Activated naive CD8-positive, alpha-beta T cell treated with anti-CD3 and anti-CD28 coated beads, Interleukin-2, amount 10 ng/mL, durations not matched to agents 7 days and 5 days (primary cell): Measurements from ENCODE around the gene POLR2C. TPM values are rescaled to one million over a fixed set of nuclear protein-coding genes. Genes with fewer than 3 reads are reported as not detected.

Experiments used
- ATAC-seq: fragments of 150-1000 bp; cut with Tn5 transposase; one replicate; pipeline ENCODE4 v1.10.0; 2021; ENCODE audit warnings: low read depth, moderate library complexity
- POLR2A ChIA-PET: fragments of 350-600 bp; sonication (Branson Sonifier 250); formaldehyde crosslinking; loops from one replicate; lab custom pipeline; 2021; ENCODE audit warnings: antibody characterized with exemption; lab: Charles Lee
- DNase-seq: peaks from one replicate; pipeline ENCODE4 v3.0.0; 2021
- H3K27ac Mint-ChIP-seq: one replicate; pipeline ENCODE4 v1.8.0; 2022; ENCODE audit warnings: mild to moderate bottlenecking, mixed read lengths
- H3K27me3 Mint-ChIP-seq: one replicate; pipeline ENCODE4 v1.8.0; 2022; ENCODE audit warnings: mild to moderate bottlenecking, moderate library complexity, mixed read lengths
- H3K36me3 Mint-ChIP-seq: one replicate; pipeline ENCODE4 v1.8.0; 2021; ENCODE audit warnings: mild to moderate bottlenecking, mixed read lengths
- H3K4me1 Mint-ChIP-seq: one replicate; pipeline ENCODE4 v1.8.0; 2021; ENCODE audit warnings: mixed read lengths
- H3K4me3 Mint-ChIP-seq: one replicate; pipeline ENCODE4 v1.8.0; 2022; ENCODE audit warnings: mild to moderate bottlenecking, moderate library complexity, mixed read lengths
- H3K9me3 Mint-ChIP-seq: one replicate; pipeline ENCODE4 v1.8.0; 2021; ENCODE audit warnings: mixed read lengths
- total RNA-seq, 2 experiments: library from RNA; stranded (reverse); gene quantifications; one replicate each; pipeline ENCODE4 v1.2.3, GENCODE V29; 2021

Gene POLR2C
- total RNA-seq: 10 to 100 TPM; 61.1 to 63.6 TPM

- Mint-ChIP-seq H3K9me3 (no peaks in the 10 kb centered on the region), H3K36me3 (peaks cover 21% of the 10 kb centered on the region), H3K27me3 (no peaks in the 10 kb centered on the region), H3K4me3 (peak within 1 kb of the TSS; percentile 100), H3K4me1 (peaks cover 28% of the 10 kb centered on the region), H3K27ac (peak within 1 kb of the TSS; percentile 100)
- ATAC-seq (peak; percentile 90), DNase-seq (peak; percentile 97)
- POLR2A ChIA-PET: interaction anchor here (0.5 to 3.9 kb wide), 22 partner anchors 10 to 1167 kb away, joined by 3 to 34 read pairs (median 4); partner anchors contain the start of genes ADGRG5, CIAPIN1, COQ9 and DOK4
Measured at GRCh38 chr16:57462209-57462977, at the start of gene POLR2C. Gene POLR2C, plus strand, starts transcription at chr16:57462679. Its CDS starts 46 bp downstream, at chr16:57462725.

- H3K27ac Mint-ChIP-seq: no peak overlapping the region
- DNase-seq (no peak), ATAC-seq (no peak)
- no peaks in the 10 kb centered on the region for H3K9me3 Mint-ChIP-seq
- no peaks in the 10 kb centered on the region for H3K36me3 Mint-ChIP-seq
- POLR2A ChIA-PET: interaction anchor here (0.6 kb wide), 1 partner anchor 81 kb away, joined by 3 read pairs; no protein-coding TSS in a partner anchor
- H3K27me3 Mint-ChIP-seq: no peaks in the 10 kb centered on the region
- H3K4me1 Mint-ChIP-seq: peaks cover 11% of the 10 kb centered on the region
- no peak overlapping the region for H3K4me3 Mint-ChIP-seq
Measured at GRCh38 chr16:57413301-57413730, 49.2 kb upstream of the POLR2C start.

- no peak overlapping the region for H3K4me3 Mint-ChIP-seq
- POLR2A ChIA-PET: no interaction called here
- no peak for DNase-seq
- no peak for ATAC-seq
- H3K36me3 Mint-ChIP-seq: no peaks in the 10 kb centered on the region
- peaks cover 13% of the 10 kb centered on the region for H3K4me1 Mint-ChIP-seq
- H3K27me3 Mint-ChIP-seq: no peaks in the 10 kb centered on the region
- no peaks in the 10 kb centered on the region for H3K9me3 Mint-ChIP-seq
- no peak overlapping the region for H3K27ac Mint-ChIP-seq
Measured at GRCh38 chr16:57413733-57414132, 48.7 kb upstream of the POLR2C start.

- no peak for ATAC-seq
Measured at GRCh38 chr16:57416084-57416483, 46.4 kb upstream of the POLR2C start.

DNA sequence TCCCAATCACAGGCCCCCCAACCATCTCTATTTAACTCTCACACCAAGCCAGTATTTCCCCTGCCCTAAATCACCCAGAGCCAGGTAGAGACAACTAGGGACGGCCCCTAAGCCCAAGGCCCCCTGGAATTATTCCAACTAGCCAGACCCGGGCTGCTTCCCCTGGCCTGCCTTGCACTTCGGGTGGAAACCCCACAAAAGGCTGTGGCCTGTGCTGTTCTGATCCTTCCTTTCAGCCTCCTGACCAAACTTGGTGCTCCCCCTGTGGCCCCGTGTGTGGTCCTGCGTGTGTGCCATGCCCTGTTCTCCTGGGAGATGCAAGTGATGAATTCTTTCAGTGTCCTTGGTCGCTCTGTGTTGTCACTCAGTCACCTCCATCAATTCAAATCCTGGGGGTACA, 43.0 kb upstream of the POLR2C start:
- POLR2A ChIA-PET: interaction anchor here (1.7 to 4.0 kb wide), 3 partner anchors 27 to 119 kb away, joined by 6 to 25 read pairs (median 8); partner anchors contain the start of genes CIAPIN1 and COQ9
- Mint-ChIP-seq H3K36me3 (no peaks in the 10 kb centered on the region), H3K27ac (peak overlapping the region; percentile 40), H3K9me3 (no peaks in the 10 kb centered on the region), H3K4me3 (peak overlapping the region; percentile 25), H3K4me1 (peaks cover 18% of the 10 kb centered on the region), H3K27me3 (no peaks in the 10 kb centered on the region)
- DNase-seq: no peak
- no peak for ATAC-seq

More at GRCh38 chr16:57416084-57416483, 46.4 kb upstream of the POLR2C start:
- POLR2A ChIA-PET: interaction anchor here (0.6 to 4.0 kb wide), 9 partner anchors 11 to 201 kb away, joined by 3 to 25 read pairs (median 4); partner anchors contain the start of genes CIAPIN1, COQ9 and POLR2C
- no peak for DNase-seq
- Mint-ChIP-seq H3K4me3 (no peak overlapping the region), H3K36me3 (no peaks in the 10 kb centered on the region), H3K4me1 (peaks cover 18% of the 10 kb centered on the region), H3K27me3 (no peaks in the 10 kb centered on the region), H3K27ac (no peak overlapping the region), H3K9me3 (no peaks in the 10 kb centered on the region)

GRCh38 chr16:57422026-57422944, 40.2 kb upstream of the POLR2C start:
- H3K27me3 Mint-ChIP-seq: no peaks in the 10 kb centered on the region
- no peak overlapping the region for H3K4me3 Mint-ChIP-seq
- no peaks in the 10 kb centered on the region for H3K9me3 Mint-ChIP-seq
- no peak for DNase-seq
- H3K4me1 Mint-ChIP-seq: peaks cover 15% of the 10 kb centered on the region
- H3K27ac Mint-ChIP-seq: no peak overlapping the region
- ATAC-seq: no peak
- peaks cover under 1% of the 10 kb centered on the region for H3K36me3 Mint-ChIP-seq
- POLR2A ChIA-PET: interaction anchor here (1.4 kb wide), 1 partner anchor 40 kb away, joined by 4 read pairs; the partner anchor contains the start of gene POLR2C

- Mint-ChIP-seq H3K27me3 (no peaks in the 10 kb centered on the region), H3K4me1 (peaks cover 11% of the 10 kb centered on the region), H3K36me3 (peaks cover 5% of the 10 kb centered on the region), H3K4me3 (no peak overlapping the region), H3K9me3 (no peaks in the 10 kb centered on the region), H3K27ac (no peak overlapping the region)
- ATAC-seq (no peak), DNase-seq (no peak)
- POLR2A ChIA-PET: no interaction called here
Measured at GRCh38 chr16:57423152-57423551, 39.3 kb upstream of the POLR2C start.

DNA sequence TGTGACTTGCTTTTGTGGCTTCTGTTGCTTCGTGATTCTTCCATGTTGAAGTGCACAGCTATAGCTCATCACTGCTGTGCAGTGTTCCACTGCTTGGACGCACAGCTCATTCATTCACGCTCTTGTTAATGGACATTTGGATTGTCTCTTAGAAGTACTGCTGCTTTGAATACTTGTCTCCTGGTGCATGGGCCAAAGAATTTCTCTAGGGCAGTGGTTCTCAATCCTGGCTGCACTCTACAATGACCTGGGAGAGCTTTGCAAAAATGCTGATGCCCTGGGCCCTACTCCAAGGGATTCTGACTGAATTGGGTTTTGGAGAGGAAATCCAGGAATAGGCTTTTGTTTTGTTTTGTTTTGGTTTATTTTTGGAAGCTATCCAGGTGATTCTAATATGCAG, 37.9 kb upstream of the POLR2C start:
- no peak for ATAC-seq
- no peak overlapping the region for H3K27ac Mint-ChIP-seq
- H3K9me3 Mint-ChIP-seq: no peaks in the 10 kb centered on the region
- H3K4me1 Mint-ChIP-seq: peaks cover 1% of the 10 kb centered on the region
- H3K4me3 Mint-ChIP-seq: no peak overlapping the region
- no peak for DNase-seq
- H3K27me3 Mint-ChIP-seq: no peaks in the 10 kb centered on the region
- POLR2A ChIA-PET: no interaction called here
- H3K36me3 Mint-ChIP-seq: peaks cover 9% of the 10 kb centered on the region

DNA sequence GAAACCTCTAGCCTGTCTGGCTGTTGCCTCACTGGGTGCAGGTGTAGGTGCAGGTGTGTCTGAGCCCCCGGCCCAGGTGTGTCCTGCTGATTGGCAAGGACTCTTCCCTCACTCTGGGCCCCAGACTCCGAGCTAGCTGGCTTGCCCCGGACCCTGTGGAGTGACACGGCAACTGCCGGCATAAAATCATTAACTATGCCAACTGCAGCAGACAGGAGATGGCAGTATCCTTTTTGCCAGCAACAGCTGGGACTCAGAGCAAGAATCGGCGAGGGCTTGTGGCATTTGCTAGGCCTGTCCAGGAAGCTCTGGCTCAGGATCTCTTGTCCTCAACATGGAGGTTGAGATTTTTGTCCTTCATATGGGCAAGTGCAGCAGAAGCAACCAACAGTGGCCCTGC, 36.1 kb upstream of the POLR2C start:
- H3K9me3 Mint-ChIP-seq: no peaks in the 10 kb centered on the region
- POLR2A ChIA-PET: no interaction called here
- ATAC-seq (no peak), DNase-seq (no peak)
- H3K36me3 Mint-ChIP-seq: peaks cover 20% of the 10 kb centered on the region
- H3K4me3 Mint-ChIP-seq: no peak overlapping the region
- no peaks in the 10 kb centered on the region for H3K27me3 Mint-ChIP-seq
- H3K4me1 Mint-ChIP-seq: no peaks in the 10 kb centered on the region
- H3K27ac Mint-ChIP-seq: no peak overlapping the region

DNA sequence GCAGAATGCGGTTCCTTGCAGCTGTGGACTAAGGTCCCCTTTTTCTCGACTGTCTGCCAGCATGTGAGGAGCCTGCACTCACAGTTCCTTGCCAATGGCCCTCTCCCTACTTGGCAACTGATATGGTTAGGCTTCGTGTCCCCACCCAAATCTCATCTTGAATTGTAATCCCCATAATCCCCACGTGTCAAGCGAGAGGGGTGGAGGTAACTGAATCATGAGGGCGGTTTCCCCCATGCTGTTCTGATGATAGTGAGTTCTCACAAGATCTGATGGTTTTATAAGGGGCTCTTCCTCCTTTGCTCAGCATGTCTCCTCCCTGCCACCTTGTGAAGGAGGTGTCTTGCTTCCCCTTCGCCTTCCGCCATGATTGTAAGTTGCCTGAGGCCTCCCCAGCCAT, 35.2 kb upstream of the POLR2C start:
- ATAC-seq (no peak), DNase-seq (no peak)
- no peak overlapping the region for H3K4me3 Mint-ChIP-seq
- H3K9me3 Mint-ChIP-seq: no peaks in the 10 kb centered on the region
- POLR2A ChIA-PET: no interaction called here
- H3K36me3 Mint-ChIP-seq: peaks cover 21% of the 10 kb centered on the region
- H3K27ac Mint-ChIP-seq: no peak overlapping the region
- no peaks in the 10 kb centered on the region for H3K27me3 Mint-ChIP-seq
- H3K4me1 Mint-ChIP-seq: no peaks in the 10 kb centered on the region

DNA sequence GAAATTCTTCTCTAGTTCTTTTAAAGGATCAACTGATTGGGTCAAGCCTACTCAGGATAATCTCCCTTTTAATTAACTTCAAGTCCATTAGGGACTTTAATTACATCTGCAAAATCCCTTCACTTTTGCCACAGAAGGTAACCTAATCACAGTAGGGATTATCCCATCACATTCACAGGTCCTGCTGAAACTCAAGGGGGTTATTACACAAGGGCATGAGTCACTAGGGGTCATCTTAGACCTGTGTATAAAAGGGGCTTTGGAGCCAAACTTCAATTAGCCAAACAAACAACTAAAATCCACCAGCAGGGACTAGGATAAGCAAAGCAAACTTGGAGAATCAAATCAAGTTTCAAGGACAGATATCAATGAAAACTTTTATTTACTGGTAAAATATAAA, 34.7 kb upstream of the POLR2C start:
- DNase-seq: no peak

GRCh38 chr16:57430955-57431354, 31.5 kb upstream of the POLR2C start:
- peaks cover 37% of the 10 kb centered on the region for H3K36me3 Mint-ChIP-seq
- POLR2A ChIA-PET: no interaction called here
- H3K4me3 Mint-ChIP-seq: no peak overlapping the region
- no peak for ATAC-seq
- DNase-seq: no peak
- H3K27ac Mint-ChIP-seq: no peak overlapping the region
- H3K4me1 Mint-ChIP-seq: peaks cover 3% of the 10 kb centered on the region
- H3K9me3 Mint-ChIP-seq: no peaks in the 10 kb centered on the region
- no peaks in the 10 kb centered on the region for H3K27me3 Mint-ChIP-seq

More for the DNA sequence above, 34.7 kb upstream of the POLR2C start:
- Mint-ChIP-seq H3K27me3 (no peaks in the 10 kb centered on the region), H3K9me3 (no peaks in the 10 kb centered on the region), H3K4me1 (no peaks in the 10 kb centered on the region), H3K4me3 (no peak overlapping the region), H3K36me3 (peaks cover 21% of the 10 kb centered on the region), H3K27ac (no peak overlapping the region)
- ATAC-seq: no peak
- POLR2A ChIA-PET: no interaction called here

DNA sequence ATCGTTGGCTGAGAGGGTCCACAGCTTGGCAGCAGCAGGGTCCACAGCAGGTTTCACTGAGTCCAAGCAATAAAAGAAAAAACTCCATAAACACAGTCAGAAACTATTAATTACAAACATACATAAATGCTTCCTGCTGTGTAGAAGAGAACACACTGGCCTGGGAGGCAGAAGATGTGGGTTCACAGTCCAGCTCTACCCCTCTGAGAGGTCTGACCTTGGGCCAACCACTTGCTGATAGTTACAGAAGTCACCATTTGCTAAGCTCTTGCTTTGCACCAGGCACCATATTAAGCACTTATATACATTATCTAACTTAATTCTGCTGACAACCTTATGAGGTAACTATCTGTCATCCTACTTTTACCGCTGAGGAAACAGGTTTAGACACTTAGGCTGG, 30.0 kb upstream of the POLR2C start:
- POLR2A ChIA-PET: interaction anchor here (1.6 to 2.6 kb wide), 2 partner anchors 14 to 16 kb away, joined by 4 to 17 read pairs; partner anchors contain the start of genes CIAPIN1 and COQ9

More for the DNA sequence above, 30.0 kb upstream of the POLR2C start:
- DNase-seq (no peak), ATAC-seq (no peak)
- Mint-ChIP-seq H3K27me3 (no peaks in the 10 kb centered on the region), H3K9me3 (no peaks in the 10 kb centered on the region), H3K4me3 (no peak overlapping the region), H3K4me1 (peaks cover 3% of the 10 kb centered on the region), H3K36me3 (peaks cover 39% of the 10 kb centered on the region), H3K27ac (peak overlapping the region; percentile 51)
